ENCODE measurements around the gene OSBPL3.
"Not testable (repeated sequence)": the region's sequence is repeated elsewhere in the genome, so short reads cannot be mapped to it uniquely, and the experiment has no call there.

Gene OSBPL3

GRCh38 chr7:24824400-24824799 lies 155.6 kb downstream of the OSBPL3 start:
- no peak for DNase-seq

DNA sequence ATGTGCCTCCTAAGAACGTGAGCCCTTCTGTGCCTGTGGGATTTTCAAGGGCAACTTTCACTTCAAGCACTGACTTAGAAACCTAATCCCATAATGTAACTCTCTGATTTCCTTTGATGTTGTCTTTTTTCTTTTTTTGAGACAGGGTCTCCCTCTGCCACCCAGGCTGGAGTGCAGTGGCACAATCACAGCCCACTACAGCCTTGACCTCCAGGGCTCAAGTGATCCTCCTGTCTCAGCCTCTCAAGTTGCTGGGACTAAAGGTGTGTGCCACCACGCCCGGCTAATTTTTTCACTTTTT lies 158.3 kb downstream of the OSBPL3 start:
- DNase-seq, result no peak

DNA sequence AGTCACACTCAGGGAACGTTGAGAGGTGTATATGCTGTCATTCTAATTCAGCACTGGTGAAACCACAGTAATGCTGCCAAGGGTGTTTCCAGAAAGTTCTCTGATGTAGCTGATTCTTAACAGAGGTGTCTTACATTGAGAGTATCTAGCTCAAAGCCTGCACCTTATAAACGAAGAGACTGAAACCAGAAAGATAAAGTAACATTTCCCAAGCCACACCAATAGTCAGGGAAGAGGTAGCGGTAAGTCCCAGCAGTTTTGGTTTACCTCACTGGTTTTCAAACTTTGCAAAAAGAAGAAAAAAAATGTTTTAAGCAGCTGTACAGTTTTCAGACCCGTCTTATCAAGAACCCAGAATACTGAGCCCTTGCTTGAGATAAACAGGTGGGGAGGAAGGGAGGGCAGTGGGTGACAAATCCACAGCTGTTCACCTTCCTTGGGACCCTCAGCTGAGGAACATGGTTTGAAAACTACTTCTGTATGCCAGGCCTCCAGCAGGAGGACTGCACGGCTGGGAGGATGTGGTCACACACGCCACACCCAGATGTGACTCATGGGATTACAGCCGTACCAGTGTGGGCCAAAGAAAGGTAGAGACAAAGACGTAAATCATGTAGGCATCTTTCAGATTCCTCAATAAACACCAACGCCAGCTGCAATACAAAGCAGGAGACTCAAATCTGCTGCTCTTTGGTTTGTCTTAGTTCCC lies 158.8 kb downstream of the OSBPL3 start:
- no peak for DNase-seq

GRCh38 chr7:24820730-24821044 lies 159.3 kb downstream of the OSBPL3 start:
- DNase-seq, result no peak

DNA sequence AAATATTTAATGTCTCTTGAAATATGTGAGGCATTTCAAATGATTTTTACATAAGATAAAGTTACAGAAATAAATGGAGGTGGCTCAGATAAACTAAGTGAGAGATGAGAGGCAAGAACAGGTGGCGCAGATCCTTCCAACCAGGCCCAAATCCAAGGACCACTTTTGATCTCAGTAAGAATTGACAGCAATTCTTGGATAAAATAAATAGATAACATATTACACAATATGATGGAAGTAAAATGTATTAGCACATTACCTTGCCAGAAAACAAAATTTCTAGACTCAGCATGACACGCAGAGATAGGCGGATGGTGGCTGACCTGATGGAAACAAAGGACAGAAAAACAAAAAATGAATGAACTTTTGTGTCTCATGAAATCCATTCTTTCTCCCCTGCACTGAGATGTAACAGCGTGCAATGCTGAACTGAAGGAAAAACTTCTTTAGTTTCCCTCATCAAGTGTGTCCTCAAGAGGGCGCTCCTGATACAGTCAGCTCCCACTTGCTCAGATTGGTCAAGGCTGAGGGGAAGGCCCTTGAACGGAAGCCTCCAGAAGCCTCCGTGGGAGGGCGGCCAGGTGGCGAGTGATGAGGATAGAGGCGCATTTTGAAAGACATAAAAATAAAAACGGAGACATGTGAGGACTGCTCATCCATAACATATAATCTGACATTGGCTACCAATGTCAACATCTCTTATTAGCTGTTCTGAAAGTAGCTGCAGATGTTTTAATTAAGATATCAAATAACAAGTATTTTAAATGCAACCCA lies 159.9 kb downstream of the OSBPL3 start:
- no peak for DNase-seq

- DNase-seq, result no peak
Measured at GRCh38 chr7:24817339-24817738, 162.6 kb downstream of the OSBPL3 start.

DNA sequence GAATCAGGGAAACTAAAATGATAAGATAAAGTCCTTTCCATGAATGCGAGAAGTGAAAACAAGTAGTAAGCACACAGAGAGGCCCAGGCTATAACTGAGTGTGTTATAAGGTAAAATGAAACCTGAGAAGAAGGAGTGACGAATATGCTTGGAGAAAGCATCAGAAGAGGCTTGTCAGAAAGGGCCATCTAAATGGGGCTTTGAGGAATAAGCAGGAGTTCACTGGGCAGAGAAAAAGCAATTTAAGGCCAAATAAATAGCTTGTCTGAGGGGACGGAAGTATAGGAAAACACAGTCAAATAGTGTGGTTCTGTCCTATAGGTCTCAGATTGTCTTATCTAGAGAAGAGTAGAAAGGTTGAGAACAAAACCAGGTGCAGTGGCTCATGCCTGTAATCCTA lies 163.1 kb downstream of the OSBPL3 start:
- no peak for DNase-seq

DNA sequence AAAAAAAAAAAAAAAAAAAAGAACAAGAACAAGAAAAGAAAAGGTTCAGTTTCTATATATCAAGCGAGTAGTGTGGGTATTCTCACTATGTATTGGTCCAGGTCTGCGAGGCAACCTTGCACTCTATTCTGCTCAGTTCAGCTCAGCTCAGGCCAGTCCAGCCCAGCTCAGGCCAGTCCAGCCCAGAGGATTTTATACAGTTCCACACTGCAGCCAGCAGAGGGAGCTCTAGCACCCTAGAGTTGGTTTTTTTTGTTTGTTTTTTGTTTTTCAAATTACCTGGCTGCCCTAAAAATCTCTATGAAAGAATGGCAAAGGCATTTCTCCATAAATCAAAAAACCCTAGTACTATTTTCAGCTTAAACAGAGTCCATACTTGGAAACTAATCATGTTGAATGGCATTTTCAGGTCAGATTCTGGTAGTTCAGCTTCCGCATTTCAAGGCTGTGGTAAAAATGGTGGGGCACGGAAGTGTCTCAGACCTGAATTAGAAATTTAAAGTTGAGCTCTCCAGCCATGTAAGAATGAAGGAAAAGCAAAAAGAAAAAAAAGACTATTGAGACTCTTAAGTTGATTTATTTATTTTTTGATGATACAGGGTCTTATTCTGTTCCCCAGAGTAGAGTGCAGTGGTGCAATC lies 167.6 kb downstream of the OSBPL3 start:
- no peak for DNase-seq

DNA sequence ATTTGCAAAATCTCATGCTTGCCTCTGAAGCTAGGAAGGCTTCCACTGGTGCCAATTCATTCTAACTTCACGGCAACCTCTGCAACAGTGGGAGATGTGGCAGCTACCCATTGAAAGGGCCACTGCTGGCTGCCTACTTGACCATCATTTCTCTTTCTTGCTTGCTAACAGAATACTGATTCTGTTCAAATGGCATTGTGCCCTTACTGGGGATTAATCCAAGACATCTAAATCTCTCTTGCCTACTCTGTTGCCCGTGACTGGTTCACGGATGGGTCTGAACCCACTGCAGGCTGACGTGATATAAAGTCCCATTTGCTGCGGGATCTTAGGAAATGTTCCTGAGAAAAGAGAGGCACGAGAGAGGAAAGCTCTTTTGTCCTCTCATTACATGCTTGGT lies 171.5 kb downstream of the OSBPL3 start:
- DNase-seq, result no peak

DNA sequence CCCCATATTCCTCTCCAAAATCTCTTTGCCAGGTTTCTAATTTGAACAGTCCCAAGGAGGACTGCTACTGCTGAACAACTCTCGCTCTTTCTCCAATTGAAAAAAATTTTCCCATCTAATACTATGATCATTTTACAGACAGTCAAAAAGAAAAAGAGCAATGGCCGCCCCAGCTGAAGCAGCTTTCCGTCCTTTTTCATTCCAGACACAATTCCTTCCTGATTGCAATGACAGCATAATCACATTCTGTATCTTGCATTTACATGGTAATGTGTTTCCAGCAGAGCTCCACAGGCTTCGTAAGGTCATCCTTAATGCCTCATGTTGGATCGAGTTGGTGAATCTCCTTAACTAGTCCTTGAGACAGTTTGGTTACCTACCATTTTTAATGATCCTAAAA lies 177.7 kb downstream of the OSBPL3 start:
- DNase-seq, result no peak

- DNase-seq, result no peak
Measured at GRCh38 chr7:24801883-24802282, 178.1 kb downstream of the OSBPL3 start.

DNA sequence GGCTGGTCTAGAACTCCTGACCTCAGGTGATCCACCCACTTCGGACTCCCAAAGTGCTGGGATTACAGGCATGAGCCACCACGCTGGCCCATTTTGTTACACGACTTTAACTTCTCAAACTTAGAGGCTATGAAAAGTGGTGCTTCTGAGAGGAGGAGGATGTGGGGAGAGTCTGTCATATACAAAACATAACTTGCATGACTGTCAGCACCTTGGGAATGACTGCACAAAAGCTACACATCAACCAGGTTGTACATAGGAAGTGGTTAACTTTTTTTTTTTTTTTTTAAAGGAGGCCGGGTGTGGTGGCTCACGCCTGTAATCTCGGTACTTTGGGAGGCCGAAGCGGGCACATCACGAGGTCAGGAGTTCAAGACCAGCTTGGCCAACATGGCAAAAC lies 179.3 kb downstream of the OSBPL3 start:
- DNase-seq, result no peak

GRCh38 chr7:24800073-24800472 lies 179.9 kb downstream of the OSBPL3 start:
- DNase-seq, result no peak

- no peak for DNase-seq
Measured at GRCh38 chr7:24799506-24799905, 180.5 kb downstream of the OSBPL3 start.

DNA sequence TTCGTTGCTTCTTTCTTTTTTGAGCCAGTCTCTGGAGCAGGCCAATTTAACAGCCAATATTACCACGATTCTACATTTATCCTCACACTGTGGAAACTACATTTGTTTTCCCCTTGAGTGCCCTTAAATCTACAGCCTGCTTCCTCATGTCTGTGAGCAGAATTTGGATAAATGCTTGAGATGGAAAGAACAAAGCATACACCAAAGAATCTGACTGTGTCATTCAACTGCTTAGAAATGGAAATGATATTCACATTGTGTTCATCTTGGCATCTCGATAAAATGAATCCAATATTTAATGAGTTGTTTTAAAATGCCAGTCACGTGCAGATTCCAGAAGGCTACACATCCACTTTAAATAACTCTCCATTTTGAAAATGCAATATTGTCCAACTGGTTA lies 181.7 kb downstream of the OSBPL3 start:
- DNase-seq, result no peak

- no peak for DNase-seq
Measured at GRCh38 chr7:24797270-24797669, 182.7 kb downstream of the OSBPL3 start.

DNA sequence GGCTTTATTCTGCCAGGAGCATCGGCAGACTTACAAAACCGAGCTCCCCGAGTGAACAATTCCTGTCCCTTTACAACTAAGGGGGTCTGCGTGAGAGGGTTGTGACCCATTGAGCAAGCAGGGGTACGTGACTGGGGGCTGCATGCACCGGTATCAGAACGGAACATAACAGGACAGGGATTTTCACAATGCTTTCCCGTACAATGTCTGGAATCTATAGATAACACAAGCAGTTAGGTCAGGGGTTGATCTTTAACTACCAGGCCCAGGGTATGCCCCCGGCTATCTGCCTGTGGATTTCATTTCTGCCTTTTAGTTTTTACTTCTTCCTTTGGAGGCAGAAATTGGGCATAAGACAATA lies 184.6 kb downstream of the OSBPL3 start:
- no peak for DNase-seq

DNA sequence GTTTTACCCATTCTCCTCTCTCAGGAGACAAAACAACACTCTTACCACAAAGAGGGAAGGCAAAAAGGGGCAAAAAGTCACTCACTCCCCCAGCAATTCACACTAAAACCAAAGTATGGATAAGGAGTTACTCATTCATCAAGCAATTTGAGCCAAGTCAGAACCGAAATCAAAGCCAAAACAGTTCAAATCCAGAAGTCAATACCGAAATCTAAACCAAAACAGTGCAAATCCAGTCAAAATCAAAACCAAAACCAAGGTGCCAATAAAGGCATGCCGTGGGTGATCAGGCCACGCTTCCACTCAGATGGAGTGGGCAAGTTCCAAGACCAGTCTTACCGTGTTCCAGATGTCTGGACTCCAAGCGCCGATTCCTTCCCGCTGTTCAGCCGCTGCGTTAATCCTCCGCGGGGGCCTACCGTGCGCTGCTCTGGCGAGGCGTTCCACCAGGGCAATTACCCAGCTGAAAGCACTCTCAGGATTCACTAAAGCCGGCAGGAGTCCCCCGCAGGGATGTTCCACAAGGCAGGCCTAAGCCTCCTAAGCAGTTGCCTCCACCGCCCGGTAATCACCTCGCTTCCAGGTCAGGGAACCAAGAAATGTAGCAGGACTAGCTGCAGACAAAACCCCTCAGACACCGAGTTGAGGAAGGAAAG lies 185.1 kb downstream of the OSBPL3 start:
- not testable (repeated sequence) for DNase-seq

GRCh38 chr7:24793982-24794648 lies 185.9 kb downstream of the OSBPL3 start:
- DNase-seq, result no peak

DNA sequence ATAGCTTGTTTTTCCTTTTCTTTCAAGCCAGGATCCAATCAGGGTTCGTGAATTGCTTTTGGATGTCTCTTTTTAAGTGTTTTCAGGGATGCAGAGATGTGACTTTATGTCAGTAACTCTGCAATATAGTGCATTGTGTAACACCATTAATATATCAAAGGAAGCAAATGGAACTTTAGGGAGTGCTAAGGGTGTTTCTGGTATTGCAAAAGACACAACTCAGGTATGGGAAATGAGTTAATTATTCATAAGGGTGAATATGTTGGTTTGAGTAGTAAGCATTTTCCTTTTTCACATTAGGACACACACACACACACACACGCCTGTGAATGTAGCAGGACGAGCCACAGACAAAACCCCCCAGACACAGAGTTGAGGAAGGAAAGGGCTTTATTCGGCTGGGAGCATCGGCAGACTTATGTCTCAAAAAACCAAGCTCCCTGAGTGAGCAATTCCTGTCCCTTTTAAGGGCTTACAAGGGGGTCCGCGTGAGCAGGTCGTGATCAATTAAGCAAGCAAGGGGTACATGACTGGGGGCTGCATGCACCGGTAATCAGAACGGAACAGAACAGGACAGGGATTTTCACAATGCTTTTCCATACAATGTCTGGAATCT lies 190.9 kb downstream of the OSBPL3 start:
- DNase-seq, result no peak

DNA sequence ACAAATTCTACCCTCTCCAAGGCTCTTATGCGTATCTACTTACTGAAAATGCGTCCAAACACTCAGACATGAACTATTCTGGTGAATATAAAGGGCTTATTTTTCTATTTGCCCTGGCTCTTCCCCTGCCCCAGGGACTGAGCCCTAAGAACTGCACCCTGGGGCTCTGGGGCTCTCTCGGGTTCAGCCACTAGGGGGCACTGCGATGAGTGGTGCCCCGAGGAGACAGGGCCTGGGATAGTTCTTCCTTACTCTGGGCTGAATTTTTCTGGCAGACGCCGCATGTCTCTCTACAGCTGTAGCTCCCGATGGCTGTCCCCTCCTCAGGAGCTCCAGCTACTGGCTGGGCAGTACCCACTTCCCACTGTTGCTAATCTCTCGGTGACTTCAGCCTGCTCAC lies 191.9 kb downstream of the OSBPL3 start:
- DNase-seq, result no peak

- no peak for DNase-seq
Measured at GRCh38 chr7:24786941-24787340, 193.0 kb downstream of the OSBPL3 start.

GRCh38 chr7:24786306-24786705 lies 193.7 kb downstream of the OSBPL3 start:
- no peak for DNase-seq

Measured in cerebellar nuclear complex (tissue), 1 donor.